HepG2 (cell line): ENCODE measurements around the gene GRIP1. TPM values are rescaled to one million over a fixed set of nuclear protein-coding genes. Genes with fewer than 3 reads are reported as not detected.

ENCODE experiments used
- CAMTA2 ChIP-seq: sonication (generic); formaldehyde crosslinking; IDR thresholded peaks from 2 replicates; pipeline ENCODE4 v1.4.0; 2020; ENCODE audit warnings: mild to moderate bottlenecking, missing genetic modification reagents, borderline replicate concordance
- DBP ChIP-seq: sonication (generic); formaldehyde crosslinking; IDR thresholded peaks from 2 replicates; pipeline ENCODE4 v1.4.0; 2020; ENCODE audit warnings: missing genetic modification reagents; ENCODE audit errors: not compliant biosample characterization
- FOXP1 ChIP-seq, 2 experiments: fragments of 450-650 bp in 1 of 2; IDR thresholded peaks; 2 replicates each; pipeline ENCODE4 v1.6.1; 2017 to 2018; ENCODE audit warnings: antibody characterized with exemption in 1 of 2
- HBP1 ChIP-seq: IDR thresholded peaks from 2 replicates; pipeline ENCODE4 v1.6.1; 2016; ENCODE audit warnings: low read depth, control low read depth
- IRX3 ChIP-seq: sonication (generic); formaldehyde crosslinking; IDR thresholded peaks from 2 replicates; pipeline ENCODE4 v1.8.1; 2023; ENCODE audit warnings: mild to moderate bottlenecking, low read depth, missing genetic modification reagents, borderline replicate concordance
- SMAD1 ChIP-seq: sonication (generic); formaldehyde crosslinking; IDR thresholded peaks from 2 replicates; pipeline ENCODE4 v1.4.0; 2020; ENCODE audit warnings: missing genetic modification reagents, low read depth, mild to moderate bottlenecking, borderline replicate concordance
- ZBTB3 ChIP-seq: sonication (generic); formaldehyde crosslinking; IDR thresholded peaks from 2 replicates; pipeline ENCODE4 v1.4.0; 2020; ENCODE audit warnings: low read depth, mild to moderate bottlenecking, moderate library complexity, missing genetic modification reagents, borderline replicate concordance
- ZNF333 ChIP-seq: sonication (generic); formaldehyde crosslinking; IDR thresholded peaks from 2 replicates; pipeline ENCODE4 v1.4.0; 2020; ENCODE audit warnings: mild to moderate bottlenecking, missing genetic modification reagents, borderline replicate concordance
- ZNF781 ChIP-seq: sonication (generic); formaldehyde crosslinking; IDR thresholded peaks from 2 replicates; pipeline ENCODE4 v1.5.1; 2020; ENCODE audit warnings: borderline replicate concordance, mild to moderate bottlenecking, missing genetic modification reagents; ENCODE audit errors: not compliant biosample characterization
- ZUFSP ChIP-seq: sonication (generic); formaldehyde crosslinking; IDR thresholded peaks from 2 replicates; pipeline ENCODE4 v1.9.0; 2021; ENCODE audit warnings: missing genetic modification reagents, mild to moderate bottlenecking, borderline replicate concordance
- polyA plus RNA-seq, 8 experiments: library from polyadenylated mRNA; depleted of rRNA in 3 of 8; stranded (reverse) in 7 of 8; unstranded in 1 of 8; fragments of >200 nt; fragmentation: Illumina TruSeq in 4 of 8; extraction: Trizol in 4 of 8; gene quantifications; 2 replicates each; pipeline versions ENCODE4 v1.2.1 to v1.2.3, GENCODE V29; 2011 to 2016; ENCODE audit warnings: low read depth in 4 of 8, missing spikeins in 1 of 8, mixed read lengths in 1 of 8; ENCODE audit not compliant: insufficient read depth in 1 of 8
- total RNA-seq, 5 experiments: library from RNA; depleted of rRNA; stranded (reverse); fragments of >200 nt; fragmentation: Illumina TruSeq; extraction: Trizol; gene quantifications; 2 replicates each; pipeline ENCODE4 v1.2.3, GENCODE V29; 2016; ENCODE audit warnings: low read depth in 1 of 5
- TF ChIP-seq, protein P1 (sequence below): sonication (generic); formaldehyde crosslinking; conservative IDR thresholded peaks from 2 replicates; pipeline ENCODE4 v1.4.0; 2020; ENCODE audit warnings: missing genetic modification reagents
- TF ChIP-seq, protein P2 (sequence below): sonication (generic); formaldehyde crosslinking; IDR thresholded peaks from 2 replicates; pipeline ENCODE4 v1.4.0; 2020; ENCODE audit warnings: missing genetic modification reagents
- TF ChIP-seq, protein P3 (sequence below): IDR thresholded peaks from 2 replicates; pipeline ENCODE4 v1.6.1; 2016; ENCODE audit warnings: mild to moderate bottlenecking, missing biosample characterization, missing genetic modification reagents

Gene GRIP1
- total and polyA plus RNA-seq, 2 of the 13 experiments (the other 11 are each of a cell fraction or from before 2014, with no cell fraction given) = not detected

DNA sequence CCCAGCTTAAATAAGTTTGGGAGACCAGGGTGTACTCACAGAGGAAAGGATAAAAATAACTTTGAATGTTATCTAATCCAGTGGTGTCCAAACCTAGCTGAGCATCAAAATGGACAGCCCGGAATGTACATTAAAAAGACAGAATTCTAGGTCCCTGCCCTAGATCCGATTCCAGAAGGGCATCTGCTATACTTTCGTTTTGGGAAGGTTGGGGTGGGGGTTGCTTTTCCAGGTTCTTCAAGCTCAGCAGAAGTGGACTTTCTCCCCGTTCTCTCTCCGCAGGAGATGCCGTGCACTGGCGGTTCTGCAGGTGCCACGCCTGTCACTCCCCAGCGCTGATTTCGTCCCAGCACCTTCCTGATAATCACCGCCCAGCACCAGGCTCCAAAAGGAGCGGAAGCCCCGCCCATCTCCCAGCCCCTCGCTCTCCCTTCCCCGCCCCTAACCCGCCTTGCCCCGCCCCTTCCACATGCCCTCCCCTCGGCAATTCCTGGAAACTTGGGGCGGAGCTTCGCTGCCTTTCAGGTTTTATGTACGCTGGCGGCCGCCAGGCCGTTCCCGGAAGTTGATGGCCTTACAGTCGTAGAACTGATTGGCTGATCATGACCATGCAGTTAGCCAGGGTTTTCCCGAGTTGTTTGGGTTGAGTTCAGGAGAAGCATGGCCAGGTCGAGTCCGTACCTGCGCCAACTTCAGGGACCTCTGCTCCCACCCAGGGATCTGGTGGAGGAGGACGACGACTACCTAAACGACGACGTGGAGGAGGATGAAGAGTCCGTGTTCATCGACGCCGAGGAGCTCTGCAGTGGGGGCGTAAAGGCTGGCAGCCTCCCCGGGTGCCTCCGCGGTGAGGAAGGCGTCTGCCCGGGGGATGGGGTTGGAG is 376.7 kb downstream of the GRIP1 start, which contains the start of gene HELB (continued):
- TF ChIP-seq, protein P1, sequence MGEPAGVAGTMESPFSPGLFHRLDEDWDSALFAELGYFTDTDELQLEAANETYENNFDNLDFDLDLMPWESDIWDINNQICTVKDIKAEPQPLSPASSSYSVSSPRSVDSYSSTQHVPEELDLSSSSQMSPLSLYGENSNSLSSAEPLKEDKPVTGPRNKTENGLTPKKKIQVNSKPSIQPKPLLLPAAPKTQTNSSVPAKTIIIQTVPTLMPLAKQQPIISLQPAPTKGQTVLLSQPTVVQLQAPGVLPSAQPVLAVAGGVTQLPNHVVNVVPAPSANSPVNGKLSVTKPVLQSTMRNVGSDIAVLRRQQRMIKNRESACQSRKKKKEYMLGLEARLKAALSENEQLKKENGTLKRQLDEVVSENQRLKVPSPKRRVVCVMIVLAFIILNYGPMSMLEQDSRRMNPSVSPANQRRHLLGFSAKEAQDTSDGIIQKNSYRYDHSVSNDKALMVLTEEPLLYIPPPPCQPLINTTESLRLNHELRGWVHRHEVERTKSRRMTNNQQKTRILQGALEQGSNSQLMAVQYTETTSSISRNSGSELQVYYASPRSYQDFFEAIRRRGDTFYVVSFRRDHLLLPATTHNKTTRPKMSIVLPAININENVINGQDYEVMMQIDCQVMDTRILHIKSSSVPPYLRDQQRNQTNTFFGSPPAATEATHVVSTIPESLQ (CRISPR knock-in tag) = no peak
- TF ChIP-seq SMAD1 (CRISPR knock-in tag) (peak; percentile 44; the same call in 1 of the 2 replicates), ZNF333 (CRISPR knock-in tag) (no peak), ZUFSP (CRISPR knock-in tag) (no peak), ZNF781 (CRISPR knock-in tag) (peak; percentile 59), IRX3 (CRISPR knock-in tag) (no peak), HBP1 (no peak), CAMTA2 (CRISPR knock-in tag) (no peak), ZBTB3 (CRISPR knock-in tag) (no peak), DBP (CRISPR knock-in tag) (peak; percentile 27), FOXP1 (IDR thresholded peaks at IDR 0.05) (no peak), FOXP1 (CRISPR knock-in tag; IDR thresholded peaks at IDR 0.05) (no peak)
- TF ChIP-seq, protein P2, sequence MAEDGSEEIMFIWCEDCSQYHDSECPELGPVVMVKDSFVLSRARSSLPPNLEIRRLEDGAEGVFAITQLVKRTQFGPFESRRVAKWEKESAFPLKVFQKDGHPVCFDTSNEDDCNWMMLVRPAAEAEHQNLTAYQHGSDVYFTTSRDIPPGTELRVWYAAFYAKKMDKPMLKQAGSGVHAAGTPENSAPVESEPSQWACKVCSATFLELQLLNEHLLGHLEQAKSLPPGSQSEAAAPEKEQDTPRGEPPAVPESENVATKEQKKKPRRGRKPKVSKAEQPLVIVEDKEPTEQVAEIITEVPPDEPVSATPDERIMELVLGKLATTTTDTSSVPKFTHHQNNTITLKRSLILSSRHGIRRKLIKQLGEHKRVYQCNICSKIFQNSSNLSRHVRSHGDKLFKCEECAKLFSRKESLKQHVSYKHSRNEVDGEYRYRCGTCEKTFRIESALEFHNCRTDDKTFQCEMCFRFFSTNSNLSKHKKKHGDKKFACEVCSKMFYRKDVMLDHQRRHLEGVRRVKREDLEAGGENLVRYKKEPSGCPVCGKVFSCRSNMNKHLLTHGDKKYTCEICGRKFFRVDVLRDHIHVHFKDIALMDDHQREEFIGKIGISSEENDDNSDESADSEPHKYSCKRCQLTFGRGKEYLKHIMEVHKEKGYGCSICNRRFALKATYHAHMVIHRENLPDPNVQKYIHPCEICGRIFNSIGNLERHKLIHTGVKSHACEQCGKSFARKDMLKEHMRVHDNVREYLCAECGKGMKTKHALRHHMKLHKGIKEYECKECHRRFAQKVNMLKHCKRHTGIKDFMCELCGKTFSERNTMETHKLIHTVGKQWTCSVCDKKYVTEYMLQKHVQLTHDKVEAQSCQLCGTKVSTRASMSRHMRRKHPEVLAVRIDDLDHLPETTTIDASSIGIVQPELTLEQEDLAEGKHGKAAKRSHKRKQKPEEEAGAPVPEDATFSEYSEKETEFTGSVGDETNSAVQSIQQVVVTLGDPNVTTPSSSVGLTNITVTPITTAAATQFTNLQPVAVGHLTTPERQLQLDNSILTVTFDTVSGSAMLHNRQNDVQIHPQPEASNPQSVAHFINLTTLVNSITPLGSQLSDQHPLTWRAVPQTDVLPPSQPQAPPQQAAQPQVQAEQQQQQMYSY (CRISPR knock-in tag) = no peak
- TF ChIP-seq, protein P3, sequence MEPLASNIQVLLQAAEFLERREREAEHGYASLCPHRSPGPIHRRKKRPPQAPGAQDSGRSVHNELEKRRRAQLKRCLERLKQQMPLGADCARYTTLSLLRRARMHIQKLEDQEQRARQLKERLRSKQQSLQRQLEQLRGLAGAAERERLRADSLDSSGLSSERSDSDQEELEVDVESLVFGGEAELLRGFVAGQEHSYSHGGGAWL (CRISPR knock-in tag) = no peak
